ENCODE results near the gene PTPN2. TPM values are rescaled to one million over a fixed set of nuclear protein-coding genes. Genes with fewer than 3 reads are reported as not detected.

PTPN2 gene
- total RNA-seq, 6 experiments from 2014 or later, result 7.5 to 41.1 (median 14.7) TPM

DNA sequence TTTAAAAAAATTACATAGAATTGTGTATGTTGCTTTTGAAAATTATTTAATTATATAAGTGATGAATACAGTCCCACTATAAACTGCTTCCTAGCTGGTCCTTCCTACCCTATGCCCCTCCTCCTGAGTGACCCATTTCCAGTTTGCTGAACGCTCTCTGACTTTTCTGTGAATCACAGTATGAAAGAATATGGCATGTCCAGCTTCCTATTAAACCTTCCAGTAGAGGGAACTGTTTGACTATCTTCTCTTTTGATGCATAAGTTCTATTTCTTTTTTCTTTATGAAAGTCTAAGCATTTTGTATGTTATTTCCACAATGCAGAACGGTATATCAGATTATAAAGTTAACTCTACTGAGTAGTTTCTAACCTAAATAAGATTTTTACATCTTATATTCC lies 139.9 kb downstream of the PTPN2 start:
- Histone ChIP-seq H3K27ac (no peak overlapping the region), H3K4me1 (no peaks in the 10 kb centered on the region), H3K9me3 (no peaks in the 10 kb centered on the region), H3K27me3 (no peaks in the 10 kb centered on the region), H3K36me3 (no peaks in the 10 kb centered on the region), H3K4me3 (no peak overlapping the region)
- DNase-seq (no peak), ATAC-seq (peak; percentile 80 to 95 (median 84))
- WGBS (ENCODE audit: insufficient coverage, low coverage, low lambda C conversion rate, missing lambda C conversion rate), result 0% methylated on average over 2 of the region's 2 CpGs
- TF ChIP-seq, protein P1, sequence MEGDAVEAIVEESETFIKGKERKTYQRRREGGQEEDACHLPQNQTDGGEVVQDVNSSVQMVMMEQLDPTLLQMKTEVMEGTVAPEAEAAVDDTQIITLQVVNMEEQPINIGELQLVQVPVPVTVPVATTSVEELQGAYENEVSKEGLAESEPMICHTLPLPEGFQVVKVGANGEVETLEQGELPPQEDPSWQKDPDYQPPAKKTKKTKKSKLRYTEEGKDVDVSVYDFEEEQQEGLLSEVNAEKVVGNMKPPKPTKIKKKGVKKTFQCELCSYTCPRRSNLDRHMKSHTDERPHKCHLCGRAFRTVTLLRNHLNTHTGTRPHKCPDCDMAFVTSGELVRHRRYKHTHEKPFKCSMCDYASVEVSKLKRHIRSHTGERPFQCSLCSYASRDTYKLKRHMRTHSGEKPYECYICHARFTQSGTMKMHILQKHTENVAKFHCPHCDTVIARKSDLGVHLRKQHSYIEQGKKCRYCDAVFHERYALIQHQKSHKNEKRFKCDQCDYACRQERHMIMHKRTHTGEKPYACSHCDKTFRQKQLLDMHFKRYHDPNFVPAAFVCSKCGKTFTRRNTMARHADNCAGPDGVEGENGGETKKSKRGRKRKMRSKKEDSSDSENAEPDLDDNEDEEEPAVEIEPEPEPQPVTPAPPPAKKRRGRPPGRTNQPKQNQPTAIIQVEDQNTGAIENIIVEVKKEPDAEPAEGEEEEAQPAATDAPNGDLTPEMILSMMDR (IDR thresholded peaks at IDR 0.05), result peak; percentile 64 to 69 (median 65)
- TF ChIP-seq POLR2A (IDR thresholded peaks at IDR 0.05), result no peak
- intact Hi-C loops (cut with DNase I), result no loop called here

DNA sequence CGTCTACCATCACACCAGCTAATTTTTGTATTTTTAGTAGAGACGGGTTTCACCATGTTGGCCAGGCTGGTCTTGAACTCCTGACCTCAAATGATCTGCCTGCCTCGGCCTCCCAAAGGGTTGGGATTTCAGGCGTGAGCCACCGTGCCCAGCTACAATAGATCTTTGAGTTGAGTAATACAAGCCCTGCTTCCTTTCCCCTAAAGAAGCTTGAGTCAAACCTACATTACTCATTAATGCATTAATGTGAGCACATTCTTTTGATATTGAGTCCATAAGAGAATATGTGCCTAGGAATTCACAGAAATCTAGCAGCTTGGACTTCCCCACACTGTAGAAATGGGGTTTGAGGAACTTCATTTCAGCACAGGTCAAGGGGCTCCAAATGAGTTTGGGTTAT lies 141.6 kb downstream of the PTPN2 start:
- intact Hi-C loops (cut with DNase I), result no loop called here
- Histone ChIP-seq H3K4me3 (no peak overlapping the region), H3K36me3 (no peaks in the 10 kb centered on the region), H3K27me3 (no peaks in the 10 kb centered on the region), H3K27ac (no peak overlapping the region), H3K4me1 (no peaks in the 10 kb centered on the region), H3K9me3 (no peaks in the 10 kb centered on the region)
- WGBS (ENCODE audit: insufficient coverage, low coverage, low lambda C conversion rate, missing lambda C conversion rate), result 76% methylated on average over 3 of the region's 5 CpGs
- DNase-seq, result no peak
- ATAC-seq, result no peak
- TF ChIP-seq POLR2A (IDR thresholded peaks at IDR 0.05), result no peak
- TF ChIP-seq, protein P1 (IDR thresholded peaks at IDR 0.05), result no peak

Small RNAs within 50 kb of the gene (small RNA-seq; reads per million reads assigned to genes)
- 0 reads per million in 2 experiments for gene RF00019

Other genes starting within 250 kb of the PTPN2 start
- gene SPIRE1, start 226.1 kb downstream of the PTPN2 start, total RNA-seq, result 10 to 100 TPM in 3 of 6 experiments, 1 to 10 TPM in 3; 2.2 to 19.1 (median 7.9) TPM
- gene CEP76, start 181.5 kb downstream of the PTPN2 start, total RNA-seq, result 1 to 10 TPM; 2.1 to 5.6 (median 3.7) TPM
- gene PSMG2, start 181.2 kb downstream of the PTPN2 start, total RNA-seq, result 10 to 100 TPM; 27.2 to 37.4 (median 30.7) TPM
- 10 to 100 TPM; 14.6 to 30.3 (median 20.9) TPM for gene SEH1L, start 63.8 kb upstream of the PTPN2 start, total RNA-seq
- gene CEP192, start 107.1 kb upstream of the PTPN2 start, total RNA-seq, result 1 to 10 TPM; 7.5 to 9.1 (median 8.3) TPM

All from right lobe of liver (tissue), 6 donors.